NCI-H128 (cell line): Measurements from ENCODE around the gene SMIM35.

ENCODE experiments used
- DNase-seq: peaks from one replicate; lab custom pipeline; 2025; ENCODE audit not compliant: unreplicated experiment; lab: John Stamatoyannopoulos, UW

The SMIM35 gene

DNA sequence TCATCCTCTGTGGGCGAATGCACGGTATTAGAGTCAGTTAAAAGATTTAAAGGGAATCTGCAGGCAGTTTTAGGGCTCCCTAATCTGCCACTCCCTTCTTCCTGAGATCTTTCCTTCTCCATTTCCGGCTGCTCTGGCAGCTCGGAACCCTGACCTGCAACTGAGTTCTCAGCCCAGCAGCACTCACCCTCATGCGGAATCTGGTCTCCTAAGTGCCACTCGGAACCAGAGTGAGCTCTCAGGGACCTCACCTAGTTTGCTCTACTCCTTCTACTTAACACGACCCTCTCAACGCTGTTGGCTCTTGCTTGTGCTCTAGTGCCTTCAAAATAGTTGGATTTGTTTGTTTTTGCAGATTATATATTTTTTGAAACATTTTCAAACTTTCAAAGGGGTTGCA is 119.9 kb downstream of the SMIM35 start:
- DNase-seq: no peak

DNA sequence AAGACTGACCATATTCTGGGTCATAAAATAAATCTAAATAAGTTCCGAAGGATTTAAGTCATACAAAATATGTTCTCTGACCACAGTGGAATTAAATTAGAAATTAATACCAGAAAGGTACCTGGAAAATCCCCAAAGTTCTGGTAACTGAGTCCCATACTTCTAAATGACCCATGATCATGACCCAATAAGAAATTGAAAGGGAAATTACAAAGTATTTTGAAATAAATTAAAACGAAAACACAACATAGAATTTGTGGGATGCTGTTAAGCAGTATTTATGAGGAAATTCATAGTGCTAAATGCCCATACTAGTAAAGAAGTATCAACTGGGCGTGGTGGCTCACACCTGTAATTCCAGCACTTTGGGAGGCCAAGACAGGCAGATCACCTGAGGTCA is 123.9 kb downstream of the SMIM35 start:
- DNase-seq: no peak

DNA sequence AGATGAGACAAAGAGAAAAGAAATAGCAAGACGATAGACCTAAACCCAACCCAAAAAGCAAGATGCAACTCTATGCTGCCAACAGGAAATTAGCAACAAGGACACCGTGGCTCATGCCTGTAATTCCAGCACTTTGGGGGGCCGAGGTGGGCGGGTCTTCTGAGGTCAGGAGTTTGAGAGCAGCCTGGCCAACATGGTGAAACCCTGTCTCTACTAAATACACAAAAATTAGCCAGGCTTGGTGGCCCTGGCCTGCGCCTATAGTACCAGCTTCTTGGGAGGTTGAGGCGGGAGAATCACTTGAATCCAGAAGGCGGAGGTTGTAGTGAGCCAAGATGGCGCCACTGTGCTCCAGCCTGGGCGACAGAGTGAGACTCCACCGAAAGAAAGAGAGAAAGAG is 124.9 kb downstream of the SMIM35 start:
- DNase-seq: no peak

DNA sequence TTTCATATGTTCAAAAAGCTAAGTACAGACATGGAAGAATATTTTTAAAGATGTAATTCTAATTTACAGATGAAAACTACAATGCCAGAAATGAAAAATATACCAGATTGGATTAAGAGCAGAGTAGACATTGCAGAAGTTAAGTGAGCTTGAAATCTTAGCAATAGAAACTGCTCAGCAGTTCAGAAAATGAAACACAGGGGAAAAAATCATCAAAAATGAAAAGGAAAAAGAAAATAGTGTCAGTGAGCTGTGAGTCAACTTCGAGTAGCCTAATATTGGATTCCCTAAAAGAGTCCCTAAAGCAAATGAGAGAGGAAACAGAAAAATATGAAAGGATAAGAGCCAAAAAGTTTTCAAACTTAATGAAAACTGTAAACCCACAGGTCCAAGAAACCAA is 126.4 kb downstream of the SMIM35 start:
- DNase-seq: no peak

DNA sequence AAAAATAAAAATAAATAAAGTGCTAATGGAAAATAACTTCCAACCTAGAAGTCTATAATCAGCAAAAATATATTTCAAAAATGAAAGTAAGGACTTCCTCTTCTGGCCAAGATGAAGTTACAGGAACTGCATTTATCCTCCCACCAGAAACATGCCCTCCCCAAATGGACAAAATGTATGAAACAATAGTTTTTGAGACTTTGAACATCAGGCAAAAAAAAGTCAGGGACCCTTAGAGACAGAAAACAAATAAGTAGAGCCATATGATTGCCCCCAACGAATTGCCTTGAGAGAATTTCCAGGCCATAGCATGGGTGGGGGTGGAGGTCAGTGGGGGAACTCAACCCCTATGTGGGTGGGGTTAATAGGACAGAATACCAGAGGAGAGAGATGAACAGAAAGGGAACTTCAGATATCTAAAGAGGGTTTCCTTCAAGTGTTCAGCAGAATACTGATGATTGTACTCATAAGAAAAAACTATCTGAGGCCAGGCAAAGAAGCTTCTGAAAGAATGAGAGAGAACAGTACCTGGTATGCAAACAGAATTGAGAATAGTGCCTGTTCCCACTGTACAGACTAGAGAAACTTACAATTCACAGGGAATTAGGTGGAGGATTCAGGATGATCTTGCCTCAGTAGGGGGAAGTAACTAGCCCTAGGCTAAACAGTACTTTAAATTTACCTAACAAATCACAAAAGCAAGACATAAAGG is 127.2 kb downstream of the SMIM35 start:
- DNase-seq: no peak

DNA sequence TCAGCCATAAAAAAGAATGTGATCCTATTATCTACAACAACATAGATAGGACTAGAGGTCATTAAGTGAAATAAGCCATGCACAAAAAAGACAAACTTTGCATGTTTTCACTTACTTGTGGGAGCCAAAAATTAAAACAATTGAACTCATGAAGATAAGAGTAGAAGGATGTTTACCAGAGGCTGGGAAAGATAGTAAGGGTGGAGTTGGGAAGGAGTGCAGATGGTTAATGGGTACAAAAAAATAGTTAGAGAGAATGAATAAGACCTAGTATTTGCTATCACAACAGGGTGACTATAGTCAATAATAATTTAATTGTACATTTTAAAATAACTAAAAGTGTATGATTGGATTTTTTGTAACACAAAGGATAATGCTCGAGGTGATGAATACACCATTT is 127.8 kb downstream of the SMIM35 start:
- no peak for DNase-seq
